NCI-H446 (cell line): ENCODE data around the gene ZMIZ1.

Experiments
- DNase-seq, 2 experiments: peaks; one replicate each; lab custom pipeline; 2025; lab: John Stamatoyannopoulos, UW

ZMIZ1 gene

GRCh38 chr10:79150444-79150754 is 81.6 kb downstream of the ZMIZ1 start:
- DNase-seq = no peak

DNA sequence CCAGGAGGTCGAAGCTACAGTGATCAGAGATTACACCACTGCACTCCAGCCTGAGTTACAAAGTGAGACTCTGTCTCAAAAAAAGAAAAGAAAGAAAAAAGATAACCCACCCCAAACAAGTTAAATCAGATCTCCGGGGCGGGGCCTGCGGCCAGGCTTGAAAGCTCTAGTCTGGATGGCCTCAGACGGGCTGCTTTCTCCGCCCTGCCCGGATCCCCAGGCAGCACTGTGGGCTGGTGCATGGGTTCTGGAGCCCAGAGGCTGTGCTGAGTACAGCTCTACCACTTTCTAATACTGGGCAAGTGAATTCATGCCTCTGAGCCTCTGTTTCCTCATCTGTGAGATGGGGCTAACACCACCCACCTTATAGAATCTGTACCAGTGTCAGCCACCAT is 83.7 kb downstream of the ZMIZ1 start:
- no peak for DNase-seq

GRCh38 chr10:79153745-79154144 is 85.0 kb downstream of the ZMIZ1 start:
- no peak for DNase-seq

GRCh38 chr10:79155301-79156081 is 86.7 kb downstream of the ZMIZ1 start:
- no peak for DNase-seq

- DNase-seq = no peak
Observed at GRCh38 chr10:79156334-79157274, 87.8 kb downstream of the ZMIZ1 start.

GRCh38 chr10:79158004-79158340 is 89.2 kb downstream of the ZMIZ1 start:
- DNase-seq = no peak

GRCh38 chr10:79158402-79159097 is 89.8 kb downstream of the ZMIZ1 start:
- DNase-seq = no peak

DNA sequence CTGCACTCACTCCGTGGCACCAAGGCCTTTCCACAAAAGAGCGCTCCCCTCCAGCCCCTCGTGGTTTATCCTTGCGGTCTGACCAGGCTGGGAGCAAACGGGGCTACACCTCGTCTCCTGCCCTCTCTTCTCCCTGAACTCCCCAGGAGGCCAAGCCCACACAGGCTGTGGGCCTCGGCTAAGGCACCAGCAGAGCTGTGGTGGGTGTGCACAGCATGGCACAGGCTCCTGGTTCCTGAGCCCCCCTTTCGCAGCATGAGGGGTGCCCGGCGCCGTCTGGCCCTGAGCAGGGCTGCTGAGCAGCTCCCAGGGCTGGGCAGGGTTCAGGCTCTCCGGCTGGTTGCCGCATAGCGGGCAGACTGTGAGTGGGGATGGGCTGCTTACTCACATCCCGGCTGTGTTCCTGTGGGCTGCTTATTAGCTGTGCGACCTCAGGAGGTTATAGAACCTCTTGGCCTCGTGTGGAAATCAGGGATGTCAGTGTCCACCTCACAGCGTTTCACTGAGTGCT is 90.4 kb downstream of the ZMIZ1 start:
- DNase-seq = no peak

GRCh38 chr10:79159785-79160184 is 91.0 kb downstream of the ZMIZ1 start:
- peak in 1 of 2 experiments; percentile 49 for DNase-seq

DNA sequence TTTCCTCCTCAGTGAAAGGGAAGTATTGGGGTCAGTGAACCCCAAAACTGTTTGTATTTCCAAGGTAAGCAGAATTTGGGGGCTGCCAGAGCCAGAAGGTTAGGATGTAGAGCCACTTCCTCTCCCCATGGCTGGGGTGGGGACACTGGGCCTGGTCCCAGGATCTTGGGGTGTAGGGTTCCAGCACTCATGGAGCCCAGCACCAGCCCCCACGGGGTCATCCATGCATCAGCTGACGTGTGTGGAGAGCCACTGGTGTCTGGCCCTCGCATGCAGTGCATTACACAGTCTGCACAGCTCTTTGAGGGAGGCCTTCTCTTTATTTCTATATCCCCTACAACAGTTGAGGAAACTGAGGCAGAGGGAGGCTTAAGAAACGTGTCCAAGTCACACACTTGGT is 91.4 kb downstream of the ZMIZ1 start:
- DNase-seq = no peak

DNA sequence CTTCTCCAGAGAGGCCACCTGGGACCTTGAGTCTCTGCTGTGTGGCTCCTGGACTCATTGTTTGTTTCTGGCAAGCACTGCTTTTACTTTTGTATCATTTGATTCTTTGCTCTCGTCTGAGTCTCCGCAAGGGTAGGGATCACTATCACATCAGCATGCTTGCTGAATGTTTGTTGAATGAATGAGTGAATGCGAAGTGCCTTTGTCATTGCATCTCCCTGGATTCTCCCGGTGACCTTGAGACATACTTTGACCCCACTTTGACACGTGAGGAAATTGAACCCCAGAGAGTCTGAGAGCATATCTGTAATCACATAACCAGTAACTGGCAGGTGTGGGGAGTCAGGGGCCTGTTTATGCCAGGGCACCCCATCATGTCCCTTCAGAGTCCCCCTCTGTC is 92.8 kb downstream of the ZMIZ1 start:
- DNase-seq = no peak

GRCh38 chr10:79162022-79162421 is 93.3 kb downstream of the ZMIZ1 start:
- no peak for DNase-seq

DNA sequence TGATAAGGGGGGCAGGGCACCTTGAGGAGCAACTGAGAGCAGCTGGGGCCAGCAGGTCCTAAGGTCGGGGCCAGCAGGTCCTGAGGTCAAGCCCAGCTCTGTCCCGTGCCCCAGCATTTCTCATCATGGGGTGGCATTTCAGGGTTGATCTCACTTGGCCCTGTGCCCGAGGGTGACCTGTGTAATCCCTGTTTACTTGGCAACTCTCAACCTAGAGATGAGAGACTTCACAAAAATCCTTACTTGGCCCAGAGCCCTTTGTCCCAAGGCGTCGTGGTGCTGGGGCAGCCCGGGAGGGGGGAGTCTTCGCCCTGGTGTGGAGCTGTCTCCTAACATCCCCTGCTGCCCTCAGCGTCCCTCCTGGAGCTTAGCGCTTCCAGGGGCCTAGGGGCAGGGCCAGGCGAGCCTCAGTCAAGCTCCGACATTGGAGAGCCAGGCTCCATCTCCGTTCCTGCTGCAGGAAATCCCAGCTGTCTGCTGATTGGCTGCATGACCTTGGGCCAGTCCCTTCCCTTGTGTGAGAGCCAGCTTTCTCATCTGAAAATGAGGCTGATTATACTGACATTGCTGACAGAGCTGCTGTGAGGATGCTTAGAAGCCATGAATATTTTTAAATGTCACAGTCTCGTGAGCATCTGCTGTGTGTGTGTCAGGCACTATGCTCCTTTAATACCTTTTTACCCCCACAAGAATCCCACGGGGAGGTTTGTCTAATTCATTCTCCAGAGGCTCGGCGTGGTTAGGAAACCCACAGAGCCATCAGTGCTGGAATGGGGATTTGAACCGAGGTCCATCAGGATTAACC is 94.3 kb downstream of the ZMIZ1 start:
- DNase-seq = no peak

DNA sequence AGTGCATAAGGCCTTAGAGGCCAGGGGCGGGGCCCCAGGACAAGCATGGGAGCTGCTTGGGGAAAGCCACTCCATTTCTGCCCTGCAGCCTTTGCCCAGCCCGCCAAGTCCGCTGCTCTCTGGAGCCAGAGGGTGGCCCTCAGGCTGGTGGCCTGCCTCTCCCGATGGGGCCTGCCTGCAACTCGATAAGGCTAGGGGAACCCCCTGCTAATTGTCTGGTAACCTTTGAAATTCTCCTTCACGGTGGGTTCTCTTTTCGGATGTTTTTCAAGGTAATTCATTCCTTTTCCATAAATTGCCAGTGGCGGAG is 94.9 kb downstream of the ZMIZ1 start:
- DNase-seq = no peak

DNA sequence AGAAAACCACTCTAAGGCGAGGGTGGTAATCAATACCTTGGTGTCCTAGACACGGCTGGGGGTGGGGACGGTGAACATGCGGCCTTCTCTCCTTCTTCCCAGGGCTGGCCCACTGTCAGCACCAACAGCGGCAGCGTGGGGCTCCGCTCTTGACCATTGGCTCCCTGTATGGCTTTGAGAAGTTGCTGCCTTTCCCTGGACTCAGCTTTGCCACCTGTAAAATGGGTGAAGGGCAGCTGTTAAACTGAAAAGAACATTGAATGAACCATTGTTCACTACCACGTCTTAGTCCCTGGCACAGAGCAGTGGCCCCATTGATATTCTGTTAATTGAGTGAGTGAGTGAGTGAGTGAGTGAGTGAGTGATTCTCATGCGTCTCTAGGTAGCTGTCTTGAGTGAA is 95.3 kb downstream of the ZMIZ1 start:
- no peak for DNase-seq

DNA sequence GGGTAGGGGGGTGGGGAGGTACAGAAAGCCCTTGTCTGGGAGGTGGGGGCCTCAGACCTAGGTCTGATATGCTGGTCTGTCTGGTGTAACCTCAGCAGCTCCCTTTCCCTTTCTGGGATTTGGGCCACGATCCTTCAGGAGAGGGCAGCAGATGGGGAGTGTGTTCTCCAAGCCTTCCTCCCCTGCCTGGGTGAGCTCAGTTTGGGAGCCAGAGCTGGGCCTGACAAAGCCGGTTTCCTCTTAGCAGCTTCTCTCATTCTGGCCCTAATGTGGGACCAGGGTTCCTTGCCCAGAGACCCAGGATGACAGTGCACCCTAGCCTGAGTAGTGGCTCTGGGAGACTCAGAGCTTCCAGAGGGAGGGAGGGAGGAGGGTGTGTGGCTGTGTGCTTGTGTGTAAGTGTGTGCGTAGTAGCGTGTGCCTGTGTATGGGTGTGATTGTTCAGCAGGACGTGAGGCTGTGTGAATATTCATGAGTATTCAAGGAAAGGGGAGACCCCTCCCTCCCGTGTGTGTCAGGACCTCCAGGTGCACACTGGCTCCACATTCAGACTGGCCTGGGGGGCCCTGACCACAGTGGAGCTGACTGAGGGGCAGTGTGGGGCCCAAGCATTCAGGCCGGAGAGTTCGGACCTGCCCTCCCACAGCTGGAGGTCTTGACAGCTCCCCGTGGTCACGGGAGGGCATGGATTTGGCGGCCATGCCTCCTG is 96.5 kb downstream of the ZMIZ1 start:
- DNase-seq = peak in 1 of 2 experiments; percentile 57

- peak in 1 of 2 experiments; percentile 41 for DNase-seq
Observed at GRCh38 chr10:79166312-79166721, 97.6 kb downstream of the ZMIZ1 start.

GRCh38 chr10:79166741-79167140 is 98.0 kb downstream of the ZMIZ1 start:
- peak in 1 of 2 experiments; percentile 45 for DNase-seq

DNA sequence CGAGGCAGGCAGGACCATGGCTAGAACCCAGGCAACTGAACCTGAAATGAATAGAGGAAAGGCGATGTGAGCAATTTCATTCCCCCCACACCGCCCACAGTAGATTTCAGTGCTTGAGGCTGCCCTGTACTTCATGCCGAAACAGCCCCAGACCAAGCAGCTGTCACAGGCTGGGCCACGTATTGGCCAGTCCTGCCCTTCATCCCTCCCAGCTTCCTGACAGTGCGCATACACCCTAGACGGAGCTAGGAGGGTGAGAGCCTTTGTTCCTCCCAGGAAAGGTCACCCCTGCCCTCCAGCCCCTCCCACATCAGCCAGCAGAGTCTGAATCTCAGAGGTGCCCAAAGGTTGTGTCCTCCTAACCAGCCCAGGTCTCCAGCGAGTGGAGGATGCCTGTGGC is 98.8 kb downstream of the ZMIZ1 start:
- no peak for DNase-seq

DNA sequence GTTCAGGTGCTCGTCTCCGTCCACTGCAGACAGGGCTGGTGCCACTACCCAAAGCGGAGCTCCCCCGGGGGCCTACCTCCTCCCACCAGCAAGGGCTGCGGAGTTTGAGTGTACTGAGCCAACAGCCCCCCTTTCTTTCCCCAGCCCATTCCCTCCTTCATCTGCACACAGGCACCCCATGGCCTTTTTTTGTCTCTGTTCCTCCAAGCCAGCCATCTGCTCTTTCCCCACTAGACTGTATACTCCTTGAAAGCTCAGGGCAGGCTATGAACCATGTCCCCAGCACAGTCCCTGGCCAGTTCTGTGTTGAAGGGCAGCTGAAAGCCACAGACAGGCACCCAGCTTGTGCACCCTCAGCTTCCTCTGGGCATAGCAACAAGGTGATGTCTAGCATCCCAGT is 99.4 kb downstream of the ZMIZ1 start:
- DNase-seq = no peak

- no peak for DNase-seq
Observed at GRCh38 chr10:79170226-79170752, 101.5 kb downstream of the ZMIZ1 start.
